Adrenal gland (tissue), 5 donors: ENCODE data around the gene LSM4.

Experiments used
- CTCF ChIP-seq, 6 experiments: fragments of 450-650 bp in 4 of 6; fragments of 200-600 bp in 2 of 6; sonication (generic) in 1 of 6; IDR thresholded peaks; 1 replicate in 5 of 6; 2 replicates in 1 of 6; pipeline versions ENCODE4 v1.5.1 to v1.8.0; 2016 to 2021; ENCODE audit warnings: antibody characterized with exemption in 6 of 6, mild to moderate bottlenecking in 2 of 6, moderate library complexity in 1 of 6
- POLR2A ChIP-seq, 2 donors: fragments of 450-650 bp; IDR thresholded peaks; one replicate each; pipeline ENCODE4 v1.6.1; 2017; ENCODE audit warnings: antibody characterized with exemption in 2 of 2, mild to moderate bottlenecking in 2 of 2, moderate library complexity in 1 of 2
- donor health status: DM: no; HTN: no; CAD: no.

- TF ChIP-seq CTCF (IDR thresholded peaks at IDR 0.05): no peak
- TF ChIP-seq POLR2A (IDR thresholded peaks at IDR 0.05): no peak
Measured at GRCh38 chr19:18290302-18291018, 32.4 kb downstream of the LSM4 start.
